DMS 273 (cell line): ENCODE measurements around the gene AXIN2.

Experiments
- DNase-seq: peaks from one replicate; lab custom pipeline; 2025; ENCODE audit not compliant: unreplicated experiment; lab: John Stamatoyannopoulos, UW

Gene AXIN2

GRCh38 chr17:65584604-65585521, 23.4 kb upstream of the AXIN2 start:
- DNase-seq = no peak

- peak; percentile 39 for DNase-seq
These were observed 22.6 kb upstream of the AXIN2 start for GRCh38 chr17:65583921-65584603.

- DNase-seq = no peak
These were observed 15.5 kb upstream of the AXIN2 start for GRCh38 chr17:65576939-65577338.

- no peak for DNase-seq
These were observed 11.8 kb upstream of the AXIN2 start for GRCh38 chr17:65573282-65573602.

GRCh38 chr17:65572581-65573281, 11.3 kb upstream of the AXIN2 start:
- no peak for DNase-seq

GRCh38 chr17:65572186-65572580, 10.7 kb upstream of the AXIN2 start:
- no peak for DNase-seq

- no peak for DNase-seq
These were observed 7.5 kb upstream of the AXIN2 start for GRCh38 chr17:65568918-65569317.

GRCh38 chr17:65567566-65567965, 6.1 kb upstream of the AXIN2 start:
- DNase-seq = no peak

- no peak for DNase-seq
These were observed 4.1 kb upstream of the AXIN2 start for GRCh38 chr17:65565559-65565958.

GRCh38 chr17:65564793-65565192, 3.3 kb upstream of the AXIN2 start:
- DNase-seq = peak; percentile 91

GRCh38 chr17:65562206-65562531, 721 bp upstream of the AXIN2 start:
- DNase-seq = no peak

GRCh38 chr17:65560628-65561451, 608 bp downstream of the AXIN2 start:
- peak; percentile 94 for DNase-seq

GRCh38 chr17:65559804-65560627, 1.4 kb downstream of the AXIN2 start:
- peak; percentile 55 for DNase-seq

- no peak for DNase-seq
These were observed 2.0 kb downstream of the AXIN2 start for GRCh38 chr17:65559461-65559803.

GRCh38 chr17:65558683-65559460, 2.6 kb downstream of the AXIN2 start:
- no peak for DNase-seq

GRCh38 chr17:65558311-65558682, 3.2 kb downstream of the AXIN2 start:
- DNase-seq = no peak

- no peak for DNase-seq
These were observed 3.8 kb downstream of the AXIN2 start for GRCh38 chr17:65557349-65558310.

GRCh38 chr17:65556910-65557348, 4.5 kb downstream of the AXIN2 start:
- no peak for DNase-seq
